ENCODE results near the gene BLM. TPM values are rescaled to one million over a fixed set of nuclear protein-coding genes. Genes with fewer than 3 reads are reported as not detected.

BLM gene
- polyA plus RNA-seq, 2 of the 4 experiments (the other 2 are of a cell fraction), result 10.5 to 15.2 TPM

DNA sequence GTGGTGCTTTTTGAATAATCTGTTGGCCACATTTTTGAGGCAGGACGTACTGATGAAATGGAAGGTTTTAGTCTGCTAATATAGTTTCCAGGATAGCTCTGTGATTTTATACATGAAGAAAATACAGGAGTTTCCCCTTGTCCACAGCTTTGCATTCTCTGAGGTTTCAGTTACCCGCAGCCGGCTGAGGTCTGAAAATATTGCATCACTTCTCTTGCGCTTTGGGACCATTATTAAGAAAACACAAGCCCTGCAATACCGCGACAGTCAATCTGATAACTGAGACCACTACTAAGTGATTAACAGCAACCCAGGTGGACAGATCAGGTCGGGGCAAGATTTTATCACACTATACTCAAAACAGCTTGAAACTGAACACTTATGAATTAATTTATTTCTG is 33.0 kb downstream of the BLM start:
- no peak overlapping the region for H3K4me3 ChIP-seq
- no peaks in the 10 kb centered on the region for H3K9me3 ChIP-seq
- no peak for DNase-seq (ENCODE audit: low read depth in 1 of 2, low spot score in 1 of 2)
- FAIRE-seq, result no peak
- no peak for TF ChIP-seq RCOR1 (IDR thresholded peaks at IDR 0.05; ENCODE audit: low read depth, low read length)
- TF ChIP-seq, protein P1, sequence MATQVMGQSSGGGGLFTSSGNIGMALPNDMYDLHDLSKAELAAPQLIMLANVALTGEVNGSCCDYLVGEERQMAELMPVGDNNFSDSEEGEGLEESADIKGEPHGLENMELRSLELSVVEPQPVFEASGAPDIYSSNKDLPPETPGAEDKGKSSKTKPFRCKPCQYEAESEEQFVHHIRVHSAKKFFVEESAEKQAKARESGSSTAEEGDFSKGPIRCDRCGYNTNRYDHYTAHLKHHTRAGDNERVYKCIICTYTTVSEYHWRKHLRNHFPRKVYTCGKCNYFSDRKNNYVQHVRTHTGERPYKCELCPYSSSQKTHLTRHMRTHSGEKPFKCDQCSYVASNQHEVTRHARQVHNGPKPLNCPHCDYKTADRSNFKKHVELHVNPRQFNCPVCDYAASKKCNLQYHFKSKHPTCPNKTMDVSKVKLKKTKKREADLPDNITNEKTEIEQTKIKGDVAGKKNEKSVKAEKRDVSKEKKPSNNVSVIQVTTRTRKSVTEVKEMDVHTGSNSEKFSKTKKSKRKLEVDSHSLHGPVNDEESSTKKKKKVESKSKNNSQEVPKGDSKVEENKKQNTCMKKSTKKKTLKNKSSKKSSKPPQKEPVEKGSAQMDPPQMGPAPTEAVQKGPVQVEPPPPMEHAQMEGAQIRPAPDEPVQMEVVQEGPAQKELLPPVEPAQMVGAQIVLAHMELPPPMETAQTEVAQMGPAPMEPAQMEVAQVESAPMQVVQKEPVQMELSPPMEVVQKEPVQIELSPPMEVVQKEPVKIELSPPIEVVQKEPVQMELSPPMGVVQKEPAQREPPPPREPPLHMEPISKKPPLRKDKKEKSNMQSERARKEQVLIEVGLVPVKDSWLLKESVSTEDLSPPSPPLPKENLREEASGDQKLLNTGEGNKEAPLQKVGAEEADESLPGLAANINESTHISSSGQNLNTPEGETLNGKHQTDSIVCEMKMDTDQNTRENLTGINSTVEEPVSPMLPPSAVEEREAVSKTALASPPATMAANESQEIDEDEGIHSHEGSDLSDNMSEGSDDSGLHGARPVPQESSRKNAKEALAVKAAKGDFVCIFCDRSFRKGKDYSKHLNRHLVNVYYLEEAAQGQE (IDR thresholded peaks at IDR 0.05), result no peak
- no peak for TF ChIP-seq KDM5A (IDR thresholded peaks at IDR 0.05)
- TF ChIP-seq EHMT2 (IDR thresholded peaks at IDR 0.05; ENCODE audit: low read depth), result no peak
- TF ChIP-seq MAFK (IDR thresholded peaks at IDR 0.05; ENCODE audit: partially characterized antibody), result no peak
- TF ChIP-seq, protein P2, sequence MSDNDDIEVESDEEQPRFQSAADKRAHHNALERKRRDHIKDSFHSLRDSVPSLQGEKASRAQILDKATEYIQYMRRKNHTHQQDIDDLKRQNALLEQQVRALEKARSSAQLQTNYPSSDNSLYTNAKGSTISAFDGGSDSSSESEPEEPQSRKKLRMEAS (IDR thresholded peaks at IDR 0.05), result no peak
- TF ChIP-seq POLR2AphosphoS2 (conservative IDR thresholded peaks at IDR 0.05; ENCODE audit: low read length), result no peak
- ChIA-PET CTCF (interaction anchor here (1.3 kb wide), 1 partner anchor 136 kb away, joined by 4 read pairs; no protein-coding TSS in a partner anchor), POLR2A (no interaction called here)
- WGBS (ENCODE audit: missing lambda C conversion rate), result 95% methylated on average over 7 of the region's 7 CpGs
- no peak for ATAC-seq
- H3K4me1 ChIP-seq, result no peaks in the 10 kb centered on the region
- H3K4me2 ChIP-seq, result no peak overlapping the region
- H3K27ac ChIP-seq, result no peak overlapping the region

DNA sequence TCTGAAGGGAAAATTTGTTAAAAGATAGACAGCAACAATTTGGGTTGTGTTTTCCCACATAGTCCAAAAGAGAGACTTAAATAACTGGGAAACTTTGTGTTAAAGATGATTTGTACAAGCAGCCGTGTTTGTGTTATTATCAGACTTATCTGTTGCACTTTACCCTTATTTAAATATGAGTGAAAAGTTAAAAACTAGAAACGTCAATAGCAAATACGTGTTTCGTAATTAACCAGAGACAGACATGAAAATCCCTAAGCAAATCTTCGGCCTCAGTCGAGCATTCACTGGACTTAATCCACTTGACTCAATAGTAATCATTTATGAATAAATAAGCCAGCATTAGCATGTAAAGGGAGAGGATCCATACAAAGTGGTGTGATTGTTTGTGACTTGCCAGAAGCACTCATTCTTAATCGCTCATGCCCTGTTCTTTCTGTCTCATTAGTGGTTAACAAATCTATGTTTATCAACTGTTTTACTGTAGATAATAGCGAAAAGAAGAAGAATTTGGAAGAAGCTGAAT is 34.2 kb downstream of the BLM start:
- 90% methylated on average over 8 of the region's 8 CpGs for WGBS (ENCODE audit: missing lambda C conversion rate)
- peak; percentile 13 for FAIRE-seq

DNA sequence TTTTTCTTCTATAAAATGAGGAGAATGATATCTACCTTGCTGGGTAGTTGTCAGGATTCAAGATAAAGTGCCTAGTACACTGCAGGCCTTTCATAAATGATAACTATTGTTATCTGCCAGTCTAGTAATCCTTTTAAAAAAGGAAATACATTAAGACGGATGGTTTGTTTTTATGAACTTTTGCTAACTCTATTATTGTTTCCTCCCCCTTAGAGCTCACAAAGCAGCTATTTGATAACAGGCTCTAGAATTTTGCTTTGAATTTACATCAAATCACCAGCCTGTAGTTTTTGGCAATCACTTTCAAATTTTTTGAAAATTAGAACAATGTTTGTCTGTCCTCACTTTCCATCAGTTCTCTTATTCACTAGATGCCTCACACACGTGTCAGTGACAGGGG is 39.8 kb downstream of the BLM start:
- 82% methylated on average over 2 of the region's 2 CpGs for WGBS (ENCODE audit: missing lambda C conversion rate)
- FAIRE-seq (no peak), DNase-seq (ENCODE audit: low read depth in 1 of 2, low spot score in 1 of 2) (no peak), ATAC-seq (no peak)
- Histone ChIP-seq H3K9me3 (no peaks in the 10 kb centered on the region), H3K4me1 (no peaks in the 10 kb centered on the region), H3K4me3 (no peak overlapping the region), H3K4me2 (no peak overlapping the region), H3K27ac (no peak overlapping the region)
- POLR2A ChIA-PET, result no interaction called here
- no peak for TF ChIP-seq CEBPB (IDR thresholded peaks at IDR 0.05)
- CTCF ChIA-PET, result interaction anchor here (0.9 to 1.1 kb wide), 2 partner anchors 17 to 129 kb away, joined by 3 to 4 read pairs; no protein-coding TSS in a partner anchor

More for the DNA sequence above, 34.2 kb downstream of the BLM start:
- H3K4me1 ChIP-seq, result no peaks in the 10 kb centered on the region
- no peak for TF ChIP-seq POLR2A (IDR thresholded peaks at IDR 0.05; ENCODE audit: low read length)
- TF ChIP-seq NFE2L2 (conservative IDR thresholded peaks at IDR 0.05; ENCODE audit: low read length), result no peak
- TF ChIP-seq, protein P3, sequence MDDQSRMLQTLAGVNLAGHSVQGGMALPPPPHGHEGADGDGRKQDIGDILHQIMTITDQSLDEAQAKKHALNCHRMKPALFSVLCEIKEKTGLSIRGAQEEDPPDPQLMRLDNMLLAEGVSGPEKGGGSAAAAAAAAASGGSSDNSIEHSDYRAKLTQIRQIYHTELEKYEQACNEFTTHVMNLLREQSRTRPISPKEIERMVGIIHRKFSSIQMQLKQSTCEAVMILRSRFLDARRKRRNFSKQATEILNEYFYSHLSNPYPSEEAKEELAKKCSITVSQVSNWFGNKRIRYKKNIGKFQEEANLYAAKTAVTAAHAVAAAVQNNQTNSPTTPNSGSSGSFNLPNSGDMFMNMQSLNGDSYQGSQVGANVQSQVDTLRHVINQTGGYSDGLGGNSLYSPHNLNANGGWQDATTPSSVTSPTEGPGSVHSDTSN (IDR thresholded peaks at IDR 0.05), result no peak
- no peak for TF ChIP-seq GATA3 (IDR thresholded peaks at IDR 0.05; ENCODE audit: borderline replicate concordance)
- no peak for TF ChIP-seq MAZ (IDR thresholded peaks at IDR 0.05; ENCODE audit: borderline replicate concordance, low read depth, low read length)
- TF ChIP-seq, protein P4, sequence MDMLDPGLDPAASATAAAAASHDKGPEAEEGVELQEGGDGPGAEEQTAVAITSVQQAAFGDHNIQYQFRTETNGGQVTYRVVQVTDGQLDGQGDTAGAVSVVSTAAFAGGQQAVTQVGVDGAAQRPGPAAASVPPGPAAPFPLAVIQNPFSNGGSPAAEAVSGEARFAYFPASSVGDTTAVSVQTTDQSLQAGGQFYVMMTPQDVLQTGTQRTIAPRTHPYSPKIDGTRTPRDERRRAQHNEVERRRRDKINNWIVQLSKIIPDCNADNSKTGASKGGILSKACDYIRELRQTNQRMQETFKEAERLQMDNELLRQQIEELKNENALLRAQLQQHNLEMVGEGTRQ (IDR thresholded peaks at IDR 0.05), result no peak
- TF ChIP-seq, protein P5, sequence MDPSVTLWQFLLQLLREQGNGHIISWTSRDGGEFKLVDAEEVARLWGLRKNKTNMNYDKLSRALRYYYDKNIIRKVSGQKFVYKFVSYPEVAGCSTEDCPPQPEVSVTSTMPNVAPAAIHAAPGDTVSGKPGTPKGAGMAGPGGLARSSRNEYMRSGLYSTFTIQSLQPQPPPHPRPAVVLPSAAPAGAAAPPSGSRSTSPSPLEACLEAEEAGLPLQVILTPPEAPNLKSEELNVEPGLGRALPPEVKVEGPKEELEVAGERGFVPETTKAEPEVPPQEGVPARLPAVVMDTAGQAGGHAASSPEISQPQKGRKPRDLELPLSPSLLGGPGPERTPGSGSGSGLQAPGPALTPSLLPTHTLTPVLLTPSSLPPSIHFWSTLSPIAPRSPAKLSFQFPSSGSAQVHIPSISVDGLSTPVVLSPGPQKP (IDR thresholded peaks at IDR 0.05; ENCODE audit: low read depth, low read length), result no peak
- TF ChIP-seq HOXB5 (CRISPR knock-in tag; IDR thresholded peaks at IDR 0.05), result no peak
- TF ChIP-seq SMC3 (IDR thresholded peaks at IDR 0.05), result no peak
- no peak for TF ChIP-seq RCOR1 (IDR thresholded peaks at IDR 0.05; ENCODE audit: low read depth, low read length)
- TF ChIP-seq KDM1A (IDR thresholded peaks at IDR 0.05; ENCODE audit: low read depth), result no peak
- ChIA-PET POLR2A (no interaction called here), CTCF (interaction anchor here (1.2 to 2.7 kb wide), 3 partner anchors 9 to 134 kb away, joined by 4 to 13 read pairs (median 5); no protein-coding TSS in a partner anchor)
- ATAC-seq (no peak), DNase-seq (ENCODE audit: low read depth in 1 of 2, low spot score in 1 of 2) (no peak)
- H3K4me2 ChIP-seq, result no peak overlapping the region
- H3K27ac ChIP-seq, result no peak overlapping the region
- H3K9me3 ChIP-seq, result no peaks in the 10 kb centered on the region
- no peak overlapping the region for H3K4me3 ChIP-seq
